Osteocyte (in vitro differentiated cells): ENCODE results near the gene PSENEN. TPM values are rescaled to one million over a fixed set of nuclear protein-coding genes. Genes with fewer than 3 reads are reported as not detected.

Experiments
- DNase-seq: peaks from one replicate; pipeline ENCODE4 v3.0.0; 2021; ENCODE audit warnings: mixed read lengths; ENCODE audit not compliant: unreplicated experiment; ENCODE audit errors: extremely low spot score
- H3K27ac Mint-ChIP-seq: one replicate; pipeline ENCODE4 v1.8.0; 2021; ENCODE audit warnings: mild to moderate bottlenecking, mixed read lengths; ENCODE audit not compliant: unreplicated experiment
- H3K27me3 Mint-ChIP-seq: one replicate; pipeline ENCODE4 v1.8.0; 2021; ENCODE audit warnings: mixed read lengths; ENCODE audit not compliant: unreplicated experiment
- H3K36me3 Mint-ChIP-seq: one replicate; pipeline ENCODE4 v1.8.0; 2021; ENCODE audit warnings: mixed read lengths; ENCODE audit not compliant: unreplicated experiment
- H3K4me1 Mint-ChIP-seq: one replicate; pipeline ENCODE4 v1.8.0; 2021; ENCODE audit warnings: mixed read lengths; ENCODE audit not compliant: unreplicated experiment
- H3K4me3 Mint-ChIP-seq: one replicate; pipeline ENCODE4 v1.8.0; 2021; ENCODE audit warnings: mild to moderate bottlenecking, moderate library complexity, mixed read lengths; ENCODE audit not compliant: unreplicated experiment
- H3K9me3 Mint-ChIP-seq: one replicate; pipeline ENCODE4 v1.8.0; 2021; ENCODE audit warnings: mixed read lengths; ENCODE audit not compliant: unreplicated experiment
- CTCF ChIP-seq: fragments of 200-600 bp; sonication (generic); IDR thresholded peaks from 2 replicates; pipeline ENCODE4 v1.5.0; 2021; ENCODE audit warnings: antibody characterized with exemption, mild to moderate bottlenecking, moderate library complexity
- total RNA-seq: library from RNA; stranded (reverse); gene quantifications from 2 replicates; pipeline ENCODE4 v1.2.1, GENCODE V29; 2021

PSENEN gene
- total RNA-seq, 1 donor from 2014 or later: 72.6 TPM

- peak overlapping the region; percentile 98 for H3K4me3 Mint-ChIP-seq
- no peak for DNase-seq
- peaks cover 5% of the 10 kb centered on the region for H3K36me3 Mint-ChIP-seq
- no peaks in the 10 kb centered on the region for H3K27me3 Mint-ChIP-seq
- H3K4me1 Mint-ChIP-seq: peaks cover 43% of the 10 kb centered on the region
- TF ChIP-seq CTCF: no peak
- H3K9me3 Mint-ChIP-seq: no peaks in the 10 kb centered on the region
- H3K27ac Mint-ChIP-seq: peak overlapping the region; percentile 100
Measured at GRCh38 chr19:35743640-35744429, 1.6 kb upstream of the PSENEN start.

- Mint-ChIP-seq H3K4me3 (peak overlapping the region; percentile 98), H3K4me1 (peaks cover 48% of the 10 kb centered on the region), H3K36me3 (peaks cover 4% of the 10 kb centered on the region), H3K27me3 (no peaks in the 10 kb centered on the region), H3K9me3 (no peaks in the 10 kb centered on the region), H3K27ac (peak overlapping the region; percentile 100)
- DNase-seq: peak; percentile 98
- peak; percentile 56 for TF ChIP-seq CTCF
Measured at GRCh38 chr19:35744430-35745327, 772 bp upstream of the PSENEN start.

- Mint-ChIP-seq H3K27me3 (no peaks in the 10 kb centered on the region), H3K27ac (peak overlapping the region; percentile 100), H3K36me3 (peaks cover 4% of the 10 kb centered on the region), H3K4me1 (peaks cover 48% of the 10 kb centered on the region), H3K4me3 (peak overlapping the region; percentile 98), H3K9me3 (no peaks in the 10 kb centered on the region)
- no peak for DNase-seq
- no peak for TF ChIP-seq CTCF
Measured at GRCh38 chr19:35746087-35746462, 624 bp downstream of the PSENEN start.

- no peak for TF ChIP-seq CTCF
- DNase-seq: no peak
- peaks cover 46% of the 10 kb centered on the region for H3K4me1 Mint-ChIP-seq
- H3K27ac Mint-ChIP-seq: peak overlapping the region; percentile 100
- no peaks in the 10 kb centered on the region for H3K27me3 Mint-ChIP-seq
- peak overlapping the region; percentile 98 for H3K4me3 Mint-ChIP-seq
- H3K9me3 Mint-ChIP-seq: no peaks in the 10 kb centered on the region
- H3K36me3 Mint-ChIP-seq: peaks cover 4% of the 10 kb centered on the region
Measured at GRCh38 chr19:35746531-35746930, 1.1 kb downstream of the PSENEN start.
